HG02623 (cell line): ENCODE data around the gene FUZ.
"Not testable (repeated sequence)": the region's sequence is repeated elsewhere in the genome, so short reads cannot be mapped to it uniquely, and the experiment has no call there.

Source experiments
- ATAC-seq: cut with Tn5 transposase; IDR thresholded peaks from one replicate; pipeline ENCODE4 v1.9.1; 2021; ENCODE audit warnings: moderate library complexity; ENCODE audit not compliant: unreplicated experiment

Gene FUZ

GRCh38 chr19:49833599-49833998 lies 20.5 kb upstream of the FUZ start:
- ATAC-seq, result no peak

GRCh38 chr19:49832556-49832955 lies 19.5 kb upstream of the FUZ start:
- no peak for ATAC-seq

GRCh38 chr19:49831592-49831991 lies 18.5 kb upstream of the FUZ start:
- ATAC-seq, result no peak

GRCh38 chr19:49830766-49831165 lies 17.7 kb upstream of the FUZ start:
- ATAC-seq, result no peak

GRCh38 chr19:49829721-49830120 lies 16.6 kb upstream of the FUZ start:
- no peak for ATAC-seq

GRCh38 chr19:49829200-49829599 lies 16.1 kb upstream of the FUZ start:
- ATAC-seq, result no peak

GRCh38 chr19:49827034-49827433 lies 13.9 kb upstream of the FUZ start:
- ATAC-seq, result no peak

- no peak for ATAC-seq
Observed at GRCh38 chr19:49824662-49825061, 11.6 kb upstream of the FUZ start.

GRCh38 chr19:49823472-49823871 lies 10.4 kb upstream of the FUZ start:
- no peak for ATAC-seq

- no peak for ATAC-seq
Observed at GRCh38 chr19:49820125-49820524, 7.0 kb upstream of the FUZ start.

GRCh38 chr19:49819452-49820115 lies 6.5 kb upstream of the FUZ start:
- not testable (repeated sequence) for ATAC-seq

- ATAC-seq, result peak; percentile 7
Observed at GRCh38 chr19:49818649-49819370, 5.7 kb upstream of the FUZ start.

- ATAC-seq, result peak; percentile 69
Observed at GRCh38 chr19:49817964-49818648, 5.0 kb upstream of the FUZ start, which contains the start of gene MED25. TSS of gene MED25 (plus strand) at chr19:49818289. CDS start at chr19:49818342, 53 bp downstream.

- no peak for ATAC-seq
Observed at GRCh38 chr19:49816590-49816989, 3.5 kb upstream of the FUZ start.

- no peak for ATAC-seq
Observed at GRCh38 chr19:49814010-49814409, 918 bp upstream of the FUZ start.

GRCh38 chr19:49812452-49812996 lies 568 bp downstream of the FUZ start:
- no peak for ATAC-seq

GRCh38 chr19:49811328-49811727 lies 1.8 kb downstream of the FUZ start:
- no peak for ATAC-seq

GRCh38 chr19:49809941-49810389 lies 3.1 kb downstream of the FUZ start:
- ATAC-seq, result no peak

- no peak for ATAC-seq
Observed at GRCh38 chr19:49809160-49809940, 3.7 kb downstream of the FUZ start.

- ATAC-seq, result no peak
Observed at GRCh38 chr19:49808711-49809159, 4.4 kb downstream of the FUZ start.
